ENCODE results near the gene S100A4.
"Not testable (repeated sequence)": the region's sequence is repeated elsewhere in the genome, so short reads cannot be mapped to it uniquely, and the experiment has no call there.

S100A4 gene
- 7.2 to 118 (median 63.5) reads per million in 3 experiments for total RNA-seq

DNA sequence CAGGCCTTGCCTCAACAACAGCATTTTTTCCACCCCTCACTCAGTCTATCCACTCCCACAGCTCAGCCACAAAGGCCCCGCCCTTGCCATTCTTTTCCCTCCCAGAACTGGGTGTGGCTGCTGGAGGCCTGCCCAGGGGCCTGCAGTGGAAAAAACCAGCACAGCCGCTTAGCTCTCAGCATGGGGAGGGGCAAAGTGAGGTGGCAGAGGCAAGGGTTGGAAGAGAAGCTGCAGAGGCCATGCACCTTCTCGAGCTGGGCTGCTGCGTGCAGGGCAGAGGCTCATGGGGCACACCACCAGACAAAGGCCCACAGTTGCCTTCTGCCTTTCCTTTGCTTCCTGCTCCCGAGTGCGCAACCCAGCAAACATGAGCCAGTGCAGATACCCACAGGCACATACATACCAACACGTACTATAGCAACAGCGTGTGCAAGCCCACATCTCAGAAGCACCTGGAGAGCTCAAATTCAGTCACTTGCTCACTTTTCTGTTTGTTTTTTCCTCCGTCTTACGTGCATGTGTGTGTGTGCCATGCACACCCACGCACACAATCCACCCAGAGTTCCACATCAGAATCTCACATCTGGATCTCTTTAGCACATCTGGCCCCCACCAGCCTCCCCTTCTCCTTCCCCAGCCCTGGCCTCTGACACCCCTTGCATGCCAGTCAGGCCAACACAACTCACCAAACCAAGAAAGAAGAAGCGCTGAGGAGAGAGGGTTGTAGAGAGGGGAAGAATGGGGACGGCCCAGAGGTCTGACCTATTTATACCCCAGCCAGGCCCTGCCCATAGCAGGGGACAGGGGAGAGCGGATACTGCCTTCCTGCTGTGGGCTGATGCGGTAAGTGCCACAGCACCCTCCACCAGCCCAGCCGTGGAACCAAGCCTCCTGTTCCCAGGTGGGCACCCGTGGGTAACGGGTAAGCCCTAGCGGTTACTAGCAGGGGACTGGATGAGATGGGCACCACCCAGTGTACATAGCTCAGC lies at the start of gene S100A4:
S100A4 (minus strand) TSS at position 740 of the 989 bp plus-strand sequence. CDS start 1,012 bp downstream, outside the sequence.
- DNase-seq, result peak; percentile 87

DNA sequence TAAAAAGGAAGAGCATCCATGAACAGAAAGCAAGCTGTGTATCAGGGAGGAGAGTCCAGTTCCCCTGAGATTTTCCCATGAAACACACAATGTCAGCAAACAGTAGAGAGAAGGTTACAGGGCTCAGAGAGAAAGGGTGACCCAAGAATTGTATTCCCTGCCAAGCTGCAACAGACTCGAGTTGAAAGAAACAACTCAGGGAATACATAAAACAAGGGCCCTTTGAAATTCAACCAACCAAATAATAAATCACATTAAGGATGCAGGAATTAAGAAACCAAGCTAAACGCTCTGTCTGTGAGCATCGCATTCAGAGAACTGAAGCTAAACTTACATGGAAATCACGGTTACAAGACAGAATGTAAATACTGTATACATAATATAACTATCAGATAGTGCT lies 47.1 kb upstream of the S100A4 start:
- no peak for DNase-seq

DNA sequence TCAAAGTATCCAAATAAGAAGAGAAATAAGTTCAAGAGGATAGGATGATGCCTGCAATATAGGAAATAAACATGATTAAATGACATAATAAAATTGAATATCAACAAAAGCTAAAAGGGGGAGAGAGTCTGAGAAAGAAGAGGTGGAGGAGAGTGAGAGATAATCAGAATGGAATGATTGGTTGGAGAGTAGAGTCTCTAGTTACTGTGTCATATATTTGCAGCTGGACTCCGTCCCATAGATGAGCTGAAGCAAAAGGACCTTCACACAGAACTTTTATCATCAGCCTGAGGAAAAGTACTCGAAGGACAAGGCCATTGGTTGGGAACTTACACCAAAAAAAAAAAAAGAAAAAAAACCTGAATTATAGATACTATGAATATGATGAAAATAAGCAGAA lies 42.9 kb upstream of the S100A4 start:
- no peak for DNase-seq

GRCh38 chr1:153588033-153588432 lies 42.4 kb upstream of the S100A4 start:
- DNase-seq, result not testable (repeated sequence)

- DNase-seq, result no peak
Observed at GRCh38 chr1:153587314-153587713, 41.7 kb upstream of the S100A4 start.

- no peak for DNase-seq
Observed at GRCh38 chr1:153586347-153586746, 40.7 kb upstream of the S100A4 start.

DNA sequence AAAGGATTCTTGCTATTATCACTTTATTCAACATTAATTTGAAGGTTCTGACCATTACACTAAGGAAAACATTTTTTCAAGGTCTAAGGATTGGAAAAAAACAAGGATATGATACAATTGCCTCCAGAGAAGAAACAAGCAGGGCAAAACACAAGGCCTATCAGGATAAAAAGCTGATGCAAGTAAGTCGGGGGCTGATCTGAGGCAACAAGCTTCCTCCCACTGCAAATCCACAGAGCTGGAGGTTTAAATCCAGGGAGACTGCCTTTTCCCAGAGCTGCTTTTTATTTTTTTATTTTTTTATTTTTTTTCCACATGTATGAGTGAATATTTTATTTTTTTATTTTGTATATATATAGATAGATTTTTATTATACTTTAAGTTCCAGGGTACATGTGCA lies 39.4 kb upstream of the S100A4 start:
- no peak for DNase-seq

- no peak for DNase-seq
Observed at GRCh38 chr1:153583976-153584375, 38.4 kb upstream of the S100A4 start.

- DNase-seq, result not testable (repeated sequence)
Observed at GRCh38 chr1:153583514-153583913, 37.9 kb upstream of the S100A4 start.

DNA sequence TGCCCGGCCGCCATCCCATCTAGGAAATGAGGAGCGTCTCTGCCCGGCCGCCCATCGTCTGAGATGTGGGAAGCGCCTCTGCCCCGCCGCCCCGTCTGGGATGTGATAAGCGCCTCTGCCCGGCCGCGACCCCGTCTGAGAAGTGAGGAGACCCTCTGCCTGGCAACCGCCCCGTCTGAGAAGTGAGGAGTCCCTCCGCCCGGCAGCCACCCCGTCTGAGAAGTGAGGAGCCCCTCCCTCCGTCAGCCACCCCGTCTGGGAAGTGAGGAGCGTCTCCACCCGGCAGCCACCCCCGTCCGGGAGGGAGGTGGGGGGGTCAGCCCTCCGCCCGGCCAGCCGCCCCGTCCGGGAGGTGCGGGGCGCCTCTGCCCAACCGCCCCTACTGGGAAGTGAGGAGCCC lies 37.2 kb upstream of the S100A4 start:
- DNase-seq, result not testable (repeated sequence)

GRCh38 chr1:153578936-153579335 lies 33.3 kb upstream of the S100A4 start:
- DNase-seq, result no peak

DNA sequence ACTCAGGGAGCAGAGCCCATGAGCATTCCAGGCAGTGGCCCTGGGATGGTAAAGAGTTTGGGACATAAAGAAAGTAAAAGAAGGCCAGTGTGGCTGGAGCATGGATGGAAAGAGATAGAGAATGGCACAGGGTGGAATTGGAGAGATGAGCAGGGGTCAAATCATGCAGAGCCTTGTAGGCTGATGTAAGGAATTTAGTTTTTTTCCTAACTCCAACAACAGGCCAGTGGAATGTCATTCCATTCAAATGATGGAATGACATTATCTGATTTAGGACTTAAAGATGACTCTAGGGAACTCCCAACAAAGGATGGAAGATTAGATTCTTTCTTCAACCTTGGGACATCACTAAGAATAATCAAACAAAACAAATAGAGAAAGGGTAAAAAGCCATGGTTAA lies 32.9 kb upstream of the S100A4 start:
- no peak for DNase-seq

DNA sequence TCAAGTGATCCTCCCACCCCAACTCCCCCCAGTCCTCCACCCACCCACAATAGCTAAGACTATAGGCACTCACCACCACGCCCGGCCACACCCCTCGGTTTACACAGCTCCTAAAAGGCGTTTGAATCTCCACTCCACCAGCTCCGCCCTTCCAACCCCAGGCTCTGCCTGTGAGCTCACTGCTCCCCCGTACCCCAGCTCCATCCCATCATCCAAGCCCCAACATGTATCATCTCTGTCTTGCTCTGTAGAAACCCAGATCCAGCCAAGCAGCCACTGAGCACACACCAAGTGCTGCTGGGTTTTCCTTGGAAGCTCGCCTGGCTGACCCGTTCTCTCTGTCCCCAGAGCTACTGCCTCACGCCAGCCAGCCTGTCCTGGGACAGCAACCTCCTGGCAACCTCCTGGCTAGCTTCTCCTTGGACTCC lies 32.0 kb upstream of the S100A4 start:
- no peak for DNase-seq

GRCh38 chr1:153577138-153577537 lies 31.5 kb upstream of the S100A4 start:
- DNase-seq, result no peak

GRCh38 chr1:153575497-153575896 lies 29.9 kb upstream of the S100A4 start:
- not testable (repeated sequence) for DNase-seq

- DNase-seq, result not testable (repeated sequence)
Observed at GRCh38 chr1:153575081-153575491, 29.5 kb upstream of the S100A4 start.

GRCh38 chr1:153573351-153573750 lies 27.7 kb upstream of the S100A4 start:
- DNase-seq, result no peak

GRCh38 chr1:153572569-153573015 lies 27.0 kb upstream of the S100A4 start:
- peak; percentile 30 for DNase-seq

GRCh38 chr1:153571706-153572105 lies 26.1 kb upstream of the S100A4 start:
- no peak for DNase-seq

DNA sequence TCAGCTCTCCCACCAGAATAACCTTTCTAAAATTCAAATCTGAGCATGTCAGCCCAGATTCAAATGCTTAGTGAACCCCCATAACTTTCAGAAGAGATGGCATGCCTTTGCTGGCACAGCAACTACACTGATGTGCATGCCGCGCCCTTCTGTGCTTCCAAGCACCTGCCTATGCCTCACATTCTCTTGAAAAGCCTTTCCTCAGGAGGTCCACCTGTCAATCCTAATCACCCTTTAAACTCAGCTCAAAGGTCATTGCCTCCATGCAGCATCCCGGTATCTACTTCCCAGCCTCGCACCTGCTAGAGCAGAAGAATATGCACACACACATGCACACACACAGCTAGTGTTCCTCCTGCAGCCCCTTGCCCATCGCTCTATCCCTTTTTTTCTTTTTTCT lies 25.3 kb upstream of the S100A4 start:
- DNase-seq, result no peak

DNA sequence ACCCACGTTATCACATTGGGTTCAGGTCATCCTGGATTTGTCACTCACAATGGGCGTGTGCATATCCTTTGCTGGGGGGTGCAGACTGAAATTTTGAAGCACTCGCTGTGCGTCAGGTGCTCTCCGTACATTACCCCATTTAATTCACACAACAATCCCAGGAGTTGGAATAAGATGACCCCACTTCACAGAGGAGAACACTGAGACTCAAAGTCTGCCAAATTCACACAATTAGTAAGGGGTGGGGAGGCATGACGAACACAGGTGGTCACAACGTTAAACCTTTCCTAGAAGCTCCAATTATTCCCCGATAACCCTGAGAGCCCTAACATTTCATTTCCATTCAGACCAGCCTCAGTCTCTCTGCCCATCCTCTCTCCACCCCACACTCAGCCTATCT lies 23.9 kb upstream of the S100A4 start:
- no peak for DNase-seq

DNA sequence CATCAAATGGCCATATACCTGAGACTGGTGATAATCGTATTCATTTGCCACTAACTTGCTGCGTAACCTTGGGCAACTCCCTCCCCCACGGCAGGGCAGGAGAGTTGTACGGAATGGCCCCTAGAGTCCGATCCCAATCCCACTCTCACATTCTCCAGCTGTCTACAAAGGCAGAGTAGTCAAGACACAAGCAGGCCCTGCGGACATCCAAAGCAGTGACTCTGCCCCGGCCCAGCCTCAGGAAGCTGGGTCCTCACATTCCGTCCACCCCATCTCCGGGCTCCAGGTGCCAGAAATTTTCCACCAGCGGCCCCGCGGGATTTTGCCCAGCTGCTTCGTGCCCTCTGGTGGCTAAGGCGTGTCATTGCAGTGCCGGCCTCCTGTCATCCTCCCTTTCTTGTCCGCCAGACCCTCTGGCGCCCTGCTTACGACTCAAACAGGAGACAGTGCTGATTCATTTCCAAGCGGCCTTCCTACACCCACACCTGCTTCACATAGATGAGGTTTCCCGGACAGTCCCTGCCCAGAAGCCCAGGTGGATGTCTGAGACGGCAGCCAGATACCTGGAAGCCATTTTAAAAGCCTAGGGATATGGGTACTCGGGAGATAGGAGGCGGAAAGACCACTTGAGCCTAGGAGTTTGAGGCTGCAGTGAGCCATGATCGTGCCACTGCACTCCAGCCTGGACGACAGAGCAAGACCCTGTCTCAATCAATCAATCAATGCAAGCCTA lies 22.9 kb upstream of the S100A4 start:
- peak; percentile 70 for DNase-seq

DNA sequence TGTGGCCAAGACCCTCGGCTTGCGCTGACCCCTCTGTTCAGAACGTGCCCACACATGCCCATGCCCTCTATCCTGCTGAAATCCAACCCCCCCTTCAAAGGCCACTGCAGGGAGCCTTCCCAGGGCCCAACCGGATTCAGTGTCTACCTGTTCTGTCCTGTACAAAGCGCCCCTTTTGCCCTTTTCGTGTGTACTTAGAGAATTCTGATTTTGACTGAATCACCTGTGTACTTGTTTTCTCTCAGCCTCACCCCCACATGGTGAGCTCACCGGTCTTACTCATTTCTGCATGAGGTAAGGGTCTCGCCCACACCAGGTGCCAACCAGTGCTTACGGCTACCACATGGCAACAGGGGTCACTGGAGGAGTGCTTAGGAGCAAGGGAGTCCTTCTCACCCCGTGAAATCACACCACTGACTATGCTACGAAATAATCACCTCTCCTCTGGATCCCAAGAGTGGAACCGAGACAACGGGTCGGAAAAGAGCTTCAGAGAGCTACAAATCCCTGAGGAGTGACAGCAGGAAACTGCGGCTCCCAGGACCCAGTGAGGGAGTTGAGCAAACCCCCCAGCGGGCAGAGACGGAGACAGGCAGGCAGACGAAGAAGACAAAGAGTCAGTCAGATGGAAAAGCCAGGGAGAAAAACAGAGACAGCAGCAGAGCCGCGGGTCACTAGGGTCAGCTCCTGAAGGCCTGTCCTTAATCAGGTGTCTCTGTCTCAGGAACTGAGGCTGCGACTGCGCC lies 22.2 kb upstream of the S100A4 start:
- no peak for DNase-seq

All from central memory CD4-positive, alpha-beta T cell (primary cell).